Endothelial cell of umbilical vein (primary cell): ENCODE measurements around the gene SLC12A7.

Source experiments
- CTCF ChIP-seq, 2 donors: IDR thresholded peaks; 1 replicate in 1 of 2; 2 replicates in 1 of 2; pipeline ENCODE4 v1.5.1; 2011; ENCODE audit warnings: low read length in 2 of 2, mild to moderate bottlenecking in 2 of 2, moderate library complexity in 2 of 2, control low read depth in 1 of 2, inconsistent platforms in 1 of 2, low read depth in 1 of 2; ENCODE audit not compliant: insufficient read depth in 1 of 2; ENCODE audit errors: extremely low read depth in 1 of 2
- POLR2A ChIP-seq: IDR thresholded peaks from 2 replicates; pipeline ENCODE4 v1.6.1; 2012; ENCODE audit warnings: low read depth, mild to moderate bottlenecking, control low read depth, low read length

- no peak for TF ChIP-seq CTCF (IDR thresholded peaks at IDR 0.05; ENCODE audit: extremely low read depth in 1 of 2, insufficient read depth in 1 of 2, low read depth in 1 of 2, low read length in 2 of 2)
- TF ChIP-seq POLR2A = no peak
Observed at GRCh38 chr5:1055896-1056610, 55.8 kb downstream of the SLC12A7 start.
